Measurements from ENCODE around the gene TEX13D. TPM values are rescaled to one million over a fixed set of nuclear protein-coding genes. Genes with fewer than 3 reads are reported as not detected.
A peak's percentile ranks its signal among the peaks of the same experiment; 100 is the strongest.
"Not testable (repeated sequence)": the region's sequence is repeated elsewhere in the genome, so short reads cannot be mapped to it uniquely, and the experiment has no call there.

Gene TEX13D
- total RNA-seq = under 1 TPM; 0.09 to 0.18 TPM

GRCh38 chrX:124332481-124333424 lies at the start of gene TEX13D:
Gene TEX13D, plus strand, starts transcription at chrX:124332660. Its CDS starts 258 bp downstream, at chrX:124332918.
- Mint-ChIP-seq H3K9me3 (peaks cover 0 to 7% of the 10 kb centered on the region in 2 donors), H3K36me3 (peaks cover 0 to 6% of the 10 kb centered on the region in 2 donors), H3K27ac (peak within 1 kb of the TSS in 1 of 2 donors; percentile 22)
- DNase-seq (ENCODE audit: low spot score in 2 of 2) (no peak), ATAC-seq (no peak)

GRCh38 chrX:124289443-124289842 lies 43.0 kb upstream of the TEX13D start:
- Mint-ChIP-seq H3K9me3 (peaks cover 0 to 10% of the 10 kb centered on the region in 2 donors), H3K27ac (no peak overlapping the region), H3K36me3 (no peaks in the 10 kb centered on the region)
- ATAC-seq (no peak), DNase-seq (ENCODE audit: low spot score in 2 of 2) (no peak)

DNA sequence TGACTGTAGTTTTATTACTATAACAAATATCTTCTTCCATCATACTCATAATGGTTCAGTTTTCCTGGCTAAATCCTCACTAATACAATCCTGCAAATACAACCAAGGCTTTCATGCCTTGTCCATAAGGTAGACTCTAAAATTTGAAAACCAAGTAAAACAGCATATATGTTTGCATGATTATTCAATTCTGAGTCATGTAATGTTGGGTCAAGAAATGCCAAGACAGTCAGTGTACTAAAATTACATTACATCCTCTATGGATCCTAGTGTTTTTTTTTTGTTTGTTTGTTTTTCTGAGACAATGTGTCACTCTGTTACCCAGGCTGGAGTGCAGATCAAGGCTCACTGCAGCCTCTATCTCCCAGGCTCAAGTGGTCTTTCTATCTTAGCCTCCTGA lies 38.6 kb upstream of the TEX13D start:
- H3K9me3 Mint-ChIP-seq = peaks cover 0 to 11% of the 10 kb centered on the region in 2 donors
- DNase-seq (ENCODE audit: low spot score in 2 of 2) = no peak
- peaks cover 0 to 6% of the 10 kb centered on the region in 2 donors for H3K36me3 Mint-ChIP-seq
- ATAC-seq = no peak
- H3K27ac Mint-ChIP-seq = no peak overlapping the region

DNA sequence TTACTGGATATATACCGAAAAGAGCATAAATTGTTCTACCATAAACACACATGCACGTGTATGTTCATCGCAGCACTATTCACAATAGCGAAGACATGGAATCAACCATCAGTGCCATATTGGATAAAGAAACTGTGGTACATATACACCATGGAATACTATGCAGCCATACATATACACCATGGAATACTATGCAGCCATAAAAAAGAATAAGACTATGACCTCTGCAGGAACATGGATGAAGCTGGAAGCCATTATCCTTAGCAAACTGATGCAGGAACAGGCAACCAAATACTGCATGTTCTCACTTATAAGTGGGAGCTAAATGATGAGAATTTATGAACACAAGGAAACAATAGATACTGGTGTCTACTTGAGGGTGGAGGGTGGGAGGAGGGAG lies 33.1 kb upstream of the TEX13D start:
- H3K27ac Mint-ChIP-seq; DNase-seq (ENCODE audit: low spot score in 2 of 2); H3K9me3 Mint-ChIP-seq; ATAC-seq: not testable (repeated sequence)
- H3K36me3 Mint-ChIP-seq = peaks cover 0 to 11% of the 10 kb centered on the region in 2 donors

GRCh38 chrX:124300405-124300804 lies 32.1 kb upstream of the TEX13D start:
- Mint-ChIP-seq H3K27ac (no peak overlapping the region), H3K9me3 (peaks cover 0 to 4% of the 10 kb centered on the region in 2 donors), H3K36me3 (peaks cover 0 to 16% of the 10 kb centered on the region in 2 donors)
- ATAC-seq = peak; percentile 65 to 78
- no peak for DNase-seq (ENCODE audit: low spot score in 2 of 2)

- peak in 1 of 2 donors; percentile 28 for ATAC-seq
- no peak for DNase-seq (ENCODE audit: low spot score in 2 of 2)
- Mint-ChIP-seq H3K36me3 (peaks cover 7 to 28% of the 10 kb centered on the region in 2 donors), H3K27ac (peak overlapping the region; percentile 36 to 44), H3K9me3 (peaks cover 0 to 18% of the 10 kb centered on the region in 2 donors)
Observed at GRCh38 chrX:124307253-124307907, 25.1 kb upstream of the TEX13D start.

- Mint-ChIP-seq H3K9me3 (no peaks in the 10 kb centered on the region), H3K27ac (peak overlapping the region in 1 of 2 donors; percentile 60), H3K36me3 (no peaks in the 10 kb centered on the region)
- ATAC-seq (peak in 1 of 2 donors; percentile 68), DNase-seq (ENCODE audit: low spot score in 2 of 2) (no peak)
Observed at GRCh38 chrX:124325732-124326131, 6.7 kb upstream of the TEX13D start.

GRCh38 chrX:124328765-124329164 lies 3.7 kb upstream of the TEX13D start:
- DNase-seq (ENCODE audit: low spot score in 2 of 2) (no peak), ATAC-seq (peak in 1 of 2 donors; percentile 30)
- peak overlapping the region in 1 of 2 donors; percentile 24 for H3K27ac Mint-ChIP-seq
- peaks cover 0 to 7% of the 10 kb centered on the region in 2 donors for H3K9me3 Mint-ChIP-seq
- H3K36me3 Mint-ChIP-seq = peaks cover 0 to 6% of the 10 kb centered on the region in 2 donors

- peaks cover 0 to 6% of the 10 kb centered on the region in 2 donors for H3K36me3 Mint-ChIP-seq
- peaks cover 0 to 7% of the 10 kb centered on the region in 2 donors for H3K9me3 Mint-ChIP-seq
- no peak for ATAC-seq
Observed at GRCh38 chrX:124333862-124334261, 1.4 kb downstream of the TEX13D start.

DNA sequence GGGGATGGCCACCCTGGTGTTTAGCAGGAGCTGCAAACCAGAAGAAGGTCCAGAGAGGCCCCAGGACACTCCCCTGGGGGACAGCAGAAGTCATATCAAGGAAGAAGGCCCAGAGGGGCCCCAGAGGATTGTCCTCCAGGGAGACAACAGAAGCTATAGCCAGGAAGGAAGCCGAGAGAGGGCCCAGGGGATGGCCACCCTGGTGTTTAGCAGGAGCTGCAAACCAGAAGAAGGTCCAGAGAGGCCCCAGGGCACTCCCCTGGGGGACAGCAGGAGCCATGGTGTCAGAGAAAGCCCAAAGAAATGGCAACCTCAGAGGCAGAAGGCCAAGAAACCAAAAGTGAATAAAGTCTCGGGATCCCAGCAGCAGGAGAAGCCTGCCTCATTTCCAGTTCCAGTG lies 2.1 kb downstream of the TEX13D start:
- DNase-seq (ENCODE audit: low spot score in 2 of 2); H3K27ac Mint-ChIP-seq; ATAC-seq; H3K9me3 Mint-ChIP-seq; H3K36me3 Mint-ChIP-seq: not testable (repeated sequence)

More at GRCh38 chrX:124333862-124334261, 1.4 kb downstream of the TEX13D start:
- DNase-seq (ENCODE audit: low spot score in 2 of 2) = no peak
- no peak overlapping the region for H3K27ac Mint-ChIP-seq

DNA sequence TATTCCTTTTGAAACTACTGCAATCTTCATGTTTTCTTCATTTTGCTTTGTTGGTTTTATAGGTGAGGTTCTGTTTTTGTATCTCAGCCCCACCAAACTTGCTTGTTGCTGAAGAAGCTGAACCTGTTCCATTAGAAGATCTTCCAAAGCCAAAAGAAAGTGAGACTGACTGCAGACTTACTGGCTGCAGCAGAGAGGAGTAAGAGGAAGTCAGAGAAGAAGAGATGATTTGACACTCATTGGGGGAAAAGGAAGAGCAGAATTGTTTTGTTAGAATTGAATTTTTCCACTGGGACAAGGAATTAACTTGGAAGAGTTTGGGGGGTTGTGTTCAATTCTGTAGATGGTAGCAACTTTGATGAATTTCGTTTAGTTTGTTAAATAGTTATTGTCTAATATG lies 3.1 kb downstream of the TEX13D start:
- DNase-seq (ENCODE audit: low spot score in 2 of 2) (no peak), ATAC-seq (no peak)
- H3K9me3 Mint-ChIP-seq = peaks cover 0 to 7% of the 10 kb centered on the region in 2 donors
- H3K27ac Mint-ChIP-seq = peak overlapping the region in 1 of 2 donors; percentile 34
- peaks cover 0 to 6% of the 10 kb centered on the region in 2 donors for H3K36me3 Mint-ChIP-seq

DNA sequence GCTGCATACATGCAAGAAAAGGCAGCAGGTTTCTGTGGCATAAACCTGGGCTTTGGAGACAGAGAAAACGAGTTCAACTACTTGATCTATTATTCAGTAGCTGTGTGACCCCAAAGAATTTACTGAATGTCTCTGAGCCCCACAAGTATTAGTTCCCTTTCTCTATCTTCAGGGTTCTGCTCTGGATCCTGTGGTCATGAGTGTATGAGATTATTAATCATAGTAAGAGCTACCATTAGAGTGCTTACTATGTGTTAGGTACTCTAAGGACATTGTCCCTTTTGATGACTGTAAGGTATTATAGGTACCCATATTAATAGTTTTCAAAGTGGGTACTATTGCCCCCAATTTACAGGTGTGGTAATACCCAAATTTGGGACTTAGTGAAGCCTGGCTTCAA lies 5.5 kb downstream of the TEX13D start:
- H3K9me3 Mint-ChIP-seq = no peaks in the 10 kb centered on the region
- ATAC-seq = peak; percentile 9 to 47

GRCh38 chrX:124338733-124339514 lies 6.5 kb downstream of the TEX13D start:
- Mint-ChIP-seq H3K27ac (no peak overlapping the region), H3K36me3 (no peaks in the 10 kb centered on the region), H3K9me3 (no peaks in the 10 kb centered on the region)
- DNase-seq (ENCODE audit: low spot score in 2 of 2) (no peak), ATAC-seq (peak; percentile 58 to 63)

More for the DNA sequence above, 5.5 kb downstream of the TEX13D start:
- no peak for DNase-seq (ENCODE audit: low spot score in 2 of 2)
- H3K36me3 Mint-ChIP-seq = no peaks in the 10 kb centered on the region
- no peak overlapping the region for H3K27ac Mint-ChIP-seq

GRCh38 chrX:124341396-124342132 lies 9.1 kb downstream of the TEX13D start:
- H3K27ac Mint-ChIP-seq = peak overlapping the region; percentile 58 to 79
- ATAC-seq (peak; percentile 33 to 58), DNase-seq (ENCODE audit: low spot score in 2 of 2) (no peak)
- no peaks in the 10 kb centered on the region for H3K9me3 Mint-ChIP-seq
- peaks cover 0 to 6% of the 10 kb centered on the region in 2 donors for H3K36me3 Mint-ChIP-seq

DNA sequence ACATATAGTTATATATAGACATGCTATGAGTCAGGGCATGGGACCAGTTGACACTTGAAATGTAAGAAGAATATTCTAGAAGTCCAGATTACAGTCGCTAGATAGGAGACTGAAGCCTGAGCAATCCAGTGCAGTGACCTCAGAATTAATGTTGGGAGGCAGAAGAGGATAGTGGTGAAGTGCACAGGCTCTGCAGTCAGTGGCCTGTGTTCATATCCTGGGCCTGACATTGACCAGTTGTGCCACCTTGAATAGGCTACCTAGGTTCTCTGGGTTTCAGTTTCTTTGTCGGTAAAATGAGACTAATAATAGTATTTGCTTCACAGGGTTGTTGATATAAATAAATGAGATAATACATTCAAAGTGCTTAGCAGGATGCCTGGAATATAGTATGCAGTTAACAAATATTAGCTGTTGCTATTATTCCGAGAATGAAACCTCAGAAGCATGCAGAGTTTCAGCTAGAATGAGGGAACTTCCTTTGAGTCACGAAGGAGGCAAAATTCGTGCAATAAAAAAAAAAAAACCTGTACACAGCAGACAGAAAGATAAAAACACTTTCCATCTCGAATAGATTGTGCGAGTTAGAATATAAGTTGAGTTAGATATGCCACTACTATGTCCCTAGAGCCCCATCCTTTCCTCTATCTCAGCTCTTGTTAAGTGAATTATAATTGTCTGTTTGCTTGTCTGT lies 9.9 kb downstream of the TEX13D start:
- peaks cover 0 to 7% of the 10 kb centered on the region in 2 donors for H3K36me3 Mint-ChIP-seq
- H3K27ac Mint-ChIP-seq = peak overlapping the region; percentile 79 to 88
- H3K9me3 Mint-ChIP-seq = no peaks in the 10 kb centered on the region
- ATAC-seq (no peak), DNase-seq (ENCODE audit: low spot score in 2 of 2) (no peak)
